RCC 7860 (cell line): ENCODE measurements around the gene NTM.
A peak's percentile ranks its signal among the peaks of the same experiment; 100 is the strongest.

ENCODE experiments used
- DNase-seq: peaks from one replicate; pipeline ENCODE4 v3.0.0-alpha.2; 2015; ENCODE audit warnings: low spot score
- FAIRE-seq: peaks from 2 replicates; lab custom pipeline; 2012; peaks lifted over from hg19 to GRCh38; lab: Jason Lieb, UNC

The NTM gene

DNA sequence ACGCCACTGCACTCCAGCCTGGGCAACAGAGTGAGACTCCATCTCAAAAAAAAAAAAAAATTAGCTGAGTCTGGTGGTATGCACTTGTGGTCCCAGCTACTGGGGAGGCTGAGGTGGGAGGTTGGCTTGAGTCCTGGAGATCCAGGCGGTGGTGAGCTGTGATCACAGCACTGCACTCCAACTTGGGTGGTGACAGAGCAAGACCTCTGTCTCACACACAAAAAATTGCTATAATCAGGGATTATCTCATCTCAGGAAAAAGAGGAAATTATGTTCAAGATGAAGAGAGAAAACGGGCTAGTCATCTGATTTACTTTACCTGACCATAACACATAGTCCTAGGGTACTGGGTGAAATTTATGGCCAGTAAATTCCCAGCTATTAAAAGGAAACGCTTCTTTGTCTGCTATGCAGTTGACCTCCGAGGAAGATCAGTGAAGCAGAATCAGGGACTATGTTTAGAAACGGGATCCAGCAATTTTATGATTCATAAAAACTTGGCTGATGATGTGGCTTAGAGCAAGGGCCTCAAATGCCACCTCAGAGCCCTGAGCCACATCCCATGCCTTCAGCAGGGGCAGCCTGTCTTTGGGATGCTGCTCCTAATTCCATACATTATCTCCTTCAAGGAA, 386.2 kb downstream of the NTM start:
- FAIRE-seq (no peak), DNase-seq (no peak)

DNA sequence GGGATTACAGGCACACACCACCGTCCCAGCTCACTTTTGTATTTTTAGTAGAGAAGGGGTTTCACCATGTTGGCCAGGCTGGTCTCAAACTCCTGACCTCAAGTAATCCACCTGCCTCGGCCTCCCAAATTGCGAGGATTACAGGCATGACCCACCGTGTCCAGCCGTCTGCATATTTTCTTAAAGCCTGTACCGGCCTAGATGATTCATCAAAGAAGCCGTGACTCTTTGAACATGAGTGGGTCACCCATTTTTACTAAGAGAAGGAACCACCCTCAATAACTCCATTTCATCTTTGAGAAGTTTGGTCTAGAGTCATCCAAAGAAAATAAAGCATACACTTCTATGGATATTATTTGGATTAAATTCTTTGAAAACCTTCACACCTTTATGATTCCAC, 388.3 kb downstream of the NTM start:
- no peak for FAIRE-seq
- no peak for DNase-seq

DNA sequence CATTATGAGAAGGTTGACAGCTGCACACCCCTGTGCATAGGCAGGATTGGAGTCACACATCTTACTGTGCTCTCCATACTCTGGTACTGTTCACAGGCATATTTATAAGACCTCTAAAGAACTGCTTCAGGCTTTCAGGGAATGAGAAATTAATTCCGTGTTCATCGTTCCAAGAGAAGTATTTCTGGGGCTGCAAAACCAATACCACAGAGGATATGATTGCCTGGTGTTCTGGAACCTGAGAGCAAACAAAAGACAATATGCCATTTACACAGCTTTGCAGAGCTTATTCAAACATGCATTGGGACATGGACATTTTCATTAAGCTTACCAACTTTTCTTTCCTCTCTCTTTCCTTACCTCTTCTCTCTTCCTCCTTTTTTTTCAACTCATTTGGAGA, 388.7 kb downstream of the NTM start:
- FAIRE-seq, result no peak

DNA sequence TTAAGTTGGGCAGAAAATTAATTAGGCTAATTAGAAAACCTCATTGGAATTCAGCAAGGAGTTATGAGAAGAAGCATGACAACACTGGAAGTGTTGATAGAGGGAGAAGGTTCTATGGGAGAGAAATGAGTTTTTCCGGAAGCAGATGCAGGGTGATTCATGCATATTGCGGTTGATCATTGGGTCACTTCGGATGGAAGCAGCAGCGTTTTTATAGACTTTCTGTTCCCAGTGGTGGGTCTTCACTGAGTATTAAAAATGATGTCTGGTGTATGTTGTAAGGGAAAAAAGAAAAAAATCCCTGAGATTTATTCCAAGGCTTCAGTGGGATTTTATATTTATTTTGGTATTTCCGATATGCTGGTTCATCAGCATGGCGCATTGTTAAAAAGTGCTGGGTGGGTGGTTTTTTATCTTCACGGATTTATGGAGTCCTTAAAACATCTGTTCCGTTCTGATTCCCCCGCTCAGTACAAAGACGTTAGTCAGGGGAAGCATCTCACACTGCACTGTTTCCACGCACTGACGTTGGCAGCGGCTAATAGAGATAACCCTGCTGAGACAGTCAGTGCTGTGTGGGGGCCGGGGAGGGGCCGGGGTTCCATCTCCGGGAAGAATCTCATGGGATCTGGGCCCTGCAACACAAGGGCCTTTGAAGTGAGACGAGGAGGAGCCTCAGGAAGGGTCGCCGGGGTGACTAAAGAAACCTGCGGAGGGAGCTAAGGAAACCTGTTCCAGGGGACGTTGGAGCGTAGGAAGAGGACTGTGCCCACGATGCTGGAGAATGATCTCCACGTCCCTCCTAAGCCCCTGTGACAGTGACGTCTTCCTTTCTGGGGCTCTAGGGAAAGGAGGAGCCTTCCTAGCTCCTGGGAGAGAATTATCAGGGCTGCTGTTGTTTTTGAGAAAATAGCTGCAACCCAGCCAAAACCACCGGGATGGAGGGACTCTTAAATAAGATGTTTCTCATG, 390.0 kb downstream of the NTM start:
- FAIRE-seq, result no peak
- DNase-seq, result no peak

More for the DNA sequence above, 388.7 kb downstream of the NTM start:
- DNase-seq, result no peak

DNA sequence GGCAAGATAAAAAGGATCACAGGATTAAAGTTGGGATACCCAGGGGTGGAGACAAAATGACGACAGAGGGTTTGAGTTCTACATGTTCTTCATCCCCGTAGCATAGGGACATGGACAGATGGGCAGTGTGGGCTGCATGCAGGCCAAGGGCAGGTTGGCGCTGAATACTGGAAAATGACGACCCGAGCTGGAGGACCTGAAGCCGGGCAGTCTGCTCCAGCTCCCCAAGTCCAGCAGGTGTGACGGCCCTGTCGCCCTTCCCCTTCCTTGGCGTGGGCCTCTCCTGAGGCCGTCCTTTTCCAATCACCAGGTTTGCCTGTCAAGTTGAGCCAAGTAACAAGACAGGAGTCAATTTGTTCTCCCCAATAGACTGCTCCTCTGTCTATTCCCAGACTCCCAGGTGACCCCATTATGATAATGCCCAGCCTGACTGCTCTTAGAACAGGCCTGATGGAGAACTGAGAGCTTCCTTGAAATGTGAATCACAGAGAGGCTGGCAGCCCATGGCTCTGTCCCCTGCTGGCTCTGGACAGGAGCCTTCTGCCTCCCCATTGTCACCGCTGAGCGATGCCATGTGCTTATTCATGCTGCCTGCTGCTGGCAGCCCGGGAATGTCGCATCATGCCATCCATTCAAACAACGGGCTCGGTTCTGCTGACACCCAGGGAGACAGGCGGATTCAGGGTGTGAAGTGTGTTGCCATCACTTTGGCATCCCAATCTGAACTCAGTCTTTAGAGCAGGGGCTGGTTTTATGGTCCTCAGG, 392.1 kb downstream of the NTM start:
- no peak for DNase-seq
- no peak for FAIRE-seq

DNA sequence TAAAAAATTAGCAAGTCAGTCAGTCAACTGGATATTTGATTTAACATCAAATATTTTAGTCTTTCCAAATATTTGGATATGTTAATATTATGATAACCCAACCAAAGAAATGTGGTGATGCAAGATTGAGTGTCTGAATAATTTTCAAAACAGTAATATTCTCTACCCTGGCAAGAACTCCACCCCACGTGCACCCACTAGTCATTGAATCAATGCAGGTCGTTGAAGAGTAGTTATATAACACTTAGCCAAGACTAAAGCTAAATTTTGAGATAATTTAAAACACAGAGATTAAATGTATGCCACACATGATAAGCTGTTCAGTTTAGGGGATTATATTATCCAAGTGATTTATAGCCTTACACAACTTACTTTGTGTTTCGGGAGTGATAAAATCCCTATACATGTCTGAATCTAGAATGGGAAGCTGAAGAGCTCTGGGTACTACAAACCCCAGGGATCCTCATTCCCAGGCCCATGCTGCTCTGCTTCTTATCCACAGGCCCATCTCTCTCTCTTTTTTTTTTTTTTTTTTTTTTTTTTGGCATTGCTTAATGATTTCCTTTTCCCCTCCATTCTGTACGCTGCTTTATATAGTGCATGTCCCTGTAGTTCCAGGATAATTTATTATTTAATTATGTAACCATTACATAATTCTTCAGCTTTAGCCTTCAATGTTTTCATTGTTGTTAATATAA, 392.9 kb downstream of the NTM start:
- FAIRE-seq, result no peak
- no peak for DNase-seq

DNA sequence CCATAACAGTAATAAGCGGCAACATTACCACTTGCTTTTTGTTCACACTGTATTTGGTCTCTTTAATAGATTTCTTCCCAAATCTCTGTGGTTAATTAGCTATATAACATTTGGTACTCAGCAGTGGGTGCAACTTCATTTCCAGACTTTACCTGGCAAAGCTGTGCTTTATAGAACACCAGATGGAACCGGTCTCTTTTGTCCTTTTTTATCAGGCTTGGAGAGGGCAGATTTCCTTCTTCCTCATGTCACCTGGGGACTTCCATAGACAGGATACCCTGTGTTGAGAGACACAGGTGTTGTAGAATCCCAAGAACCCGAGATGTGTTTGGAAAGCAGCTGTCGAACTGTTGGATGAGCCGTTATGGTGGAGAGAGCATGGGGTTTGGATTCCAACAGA, 393.7 kb downstream of the NTM start:
- FAIRE-seq, result no peak
- no peak for DNase-seq

DNA sequence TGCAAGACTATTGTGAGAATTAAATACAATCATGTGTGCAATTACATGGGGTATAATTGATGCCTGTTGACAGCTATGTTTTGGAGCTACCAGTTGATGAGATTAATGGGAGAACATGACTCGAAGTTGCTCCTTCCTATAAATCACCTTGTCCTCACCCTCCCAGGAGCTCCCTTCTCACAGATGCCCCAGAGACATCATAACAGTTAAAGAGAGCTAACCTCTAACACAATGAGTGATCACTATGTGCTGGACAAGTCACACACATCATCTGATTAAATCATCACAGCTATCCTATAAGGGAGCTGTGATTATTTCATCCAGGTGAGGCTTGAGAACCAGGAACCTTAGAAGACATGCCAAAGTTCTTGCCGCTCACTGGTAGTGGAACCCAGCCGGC, 394.2 kb downstream of the NTM start:
- no peak for DNase-seq

DNA sequence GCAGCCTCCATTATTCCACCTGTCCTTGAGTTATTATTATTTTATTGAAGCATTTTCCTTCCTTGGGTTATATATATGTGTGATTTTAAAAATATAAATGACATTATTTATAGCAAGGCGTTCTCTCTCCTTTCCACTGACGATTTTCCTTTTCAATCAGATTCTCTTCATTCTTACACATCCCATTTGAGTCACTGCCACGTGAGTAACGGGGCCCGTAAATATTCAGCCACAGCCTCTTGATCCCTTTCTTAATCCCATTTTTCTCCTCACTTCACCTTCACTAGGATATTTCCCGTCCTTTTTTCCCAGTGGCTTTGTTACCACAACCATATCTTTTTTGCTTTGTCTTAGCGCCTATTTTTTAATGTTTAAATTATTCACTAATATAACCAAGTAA, 396.2 kb downstream of the NTM start:
- FAIRE-seq, result no peak
- no peak for DNase-seq

More for the DNA sequence above, 394.2 kb downstream of the NTM start:
- FAIRE-seq, result no peak

DNA sequence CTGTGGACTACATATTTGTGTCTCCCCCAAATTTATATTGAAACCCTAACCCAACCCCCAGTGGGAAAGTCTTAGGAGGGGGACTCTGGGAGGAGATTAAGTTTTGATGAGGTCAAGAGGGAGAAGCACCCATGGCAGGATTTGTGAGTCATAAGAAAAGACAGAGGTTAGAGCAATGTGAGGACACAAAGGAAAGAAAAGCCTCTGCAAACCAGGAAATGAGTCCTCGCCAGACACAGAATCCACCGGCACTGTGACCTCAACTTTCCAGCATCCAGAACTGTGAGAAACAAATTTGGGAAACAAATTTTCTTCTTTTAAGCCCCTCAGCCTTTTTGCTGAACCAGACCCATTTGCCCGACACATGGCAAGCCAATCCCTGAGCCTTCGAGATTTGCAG, 397.0 kb downstream of the NTM start:
- DNase-seq, result no peak

DNA sequence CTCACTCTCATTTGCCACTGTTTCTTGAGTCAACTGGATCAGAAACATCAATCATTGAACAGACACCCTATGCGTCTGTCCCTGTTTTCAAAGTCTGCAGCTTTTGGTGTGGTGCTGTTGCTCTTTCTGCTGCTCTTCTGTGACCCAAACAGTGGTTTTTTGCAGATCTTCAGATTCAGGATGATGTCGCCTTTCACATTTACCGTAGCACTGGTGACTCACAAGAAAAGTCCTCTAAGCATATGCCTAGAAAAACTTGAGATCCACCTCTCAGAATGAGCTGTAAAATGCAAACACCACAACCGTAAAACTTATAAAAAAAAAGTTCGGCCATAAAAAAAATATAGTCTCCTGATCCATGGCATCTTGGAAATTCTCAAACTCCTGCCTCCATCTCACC, 400.4 kb downstream of the NTM start:
- DNase-seq, result no peak
- FAIRE-seq, result no peak

More for the DNA sequence above, 397.0 kb downstream of the NTM start:
- FAIRE-seq, result no peak

DNA sequence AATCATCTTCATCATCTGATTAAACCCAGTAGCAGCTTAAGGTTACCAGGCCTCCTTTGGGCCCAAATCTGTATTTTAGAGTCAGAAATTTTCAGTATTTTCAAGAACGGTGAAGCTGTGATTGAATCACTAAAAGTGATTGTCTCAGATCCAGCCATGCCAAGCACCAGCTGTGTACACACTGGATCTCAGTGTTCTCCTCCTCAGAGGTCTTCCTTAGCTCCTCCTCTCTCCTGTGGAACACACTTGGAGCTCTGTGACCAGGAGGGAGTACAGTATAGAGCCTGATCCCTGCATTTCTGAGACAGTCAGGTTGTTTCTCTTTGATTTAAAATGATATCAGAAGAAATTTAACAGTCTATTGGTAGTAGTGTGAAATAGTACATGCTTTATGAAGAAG, 401.1 kb downstream of the NTM start:
- no peak for DNase-seq
- no peak for FAIRE-seq

DNA sequence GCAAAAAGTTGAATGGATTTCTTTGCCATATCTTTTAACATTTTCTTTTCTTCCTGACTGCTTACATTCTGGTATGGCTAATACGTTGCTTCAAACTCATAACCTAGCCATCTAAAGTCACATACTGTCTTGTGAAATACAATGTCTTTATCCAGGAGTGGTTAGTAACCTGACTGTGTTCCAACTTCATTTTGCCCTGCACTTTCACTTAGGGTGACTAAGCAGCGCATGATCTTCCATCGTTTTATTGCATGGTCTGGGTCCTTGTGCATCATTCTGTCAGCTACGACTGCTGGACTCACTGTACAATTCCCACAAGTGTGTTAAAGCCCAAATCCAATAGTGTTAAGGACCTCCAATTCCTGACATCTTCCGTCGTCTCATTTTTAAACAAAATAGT, 403.2 kb downstream of the NTM start:
- FAIRE-seq, result no peak
- DNase-seq, result no peak

DNA sequence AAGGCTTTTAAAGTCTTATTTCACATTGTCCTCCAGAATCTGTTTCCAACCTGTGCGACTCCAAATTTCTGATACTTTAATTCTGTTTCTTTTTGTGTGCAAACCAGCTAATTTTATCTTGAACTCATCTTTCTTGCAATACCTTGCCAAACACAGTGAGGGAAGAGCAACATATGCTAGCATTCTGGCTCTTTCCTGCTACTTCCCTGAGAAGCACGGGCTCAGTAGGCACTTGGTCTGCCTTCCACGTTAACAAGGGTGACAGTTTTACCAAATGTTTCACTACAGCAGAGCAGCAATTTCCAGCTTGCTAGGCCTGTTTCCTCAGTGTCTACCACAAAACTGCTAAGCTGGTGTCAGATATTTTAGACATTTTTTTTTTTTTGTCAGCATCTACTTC, 405.8 kb downstream of the NTM start:
- FAIRE-seq, result no peak

DNA sequence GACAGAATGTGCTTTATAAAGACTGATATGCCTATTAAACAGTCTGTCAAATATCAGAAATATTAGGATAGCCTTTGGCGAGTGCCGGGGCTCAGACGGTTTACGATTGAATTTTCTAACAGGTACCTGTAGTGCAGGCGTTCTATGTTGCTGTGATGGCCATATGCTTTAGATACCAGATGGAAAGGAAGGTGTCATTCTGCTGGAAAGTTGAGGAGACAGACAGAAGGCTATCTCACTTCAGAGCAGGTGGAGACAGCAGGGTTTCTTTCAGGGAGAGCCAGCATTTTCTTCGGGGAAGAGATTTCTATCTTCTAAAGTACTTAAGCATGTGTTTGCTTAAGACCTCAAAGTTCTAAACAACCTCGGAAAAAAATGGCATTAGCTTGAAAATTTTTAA, 415.4 kb downstream of the NTM start:
- no peak for DNase-seq
- FAIRE-seq, result no peak

More for the DNA sequence above, 405.8 kb downstream of the NTM start:
- DNase-seq, result no peak

DNA sequence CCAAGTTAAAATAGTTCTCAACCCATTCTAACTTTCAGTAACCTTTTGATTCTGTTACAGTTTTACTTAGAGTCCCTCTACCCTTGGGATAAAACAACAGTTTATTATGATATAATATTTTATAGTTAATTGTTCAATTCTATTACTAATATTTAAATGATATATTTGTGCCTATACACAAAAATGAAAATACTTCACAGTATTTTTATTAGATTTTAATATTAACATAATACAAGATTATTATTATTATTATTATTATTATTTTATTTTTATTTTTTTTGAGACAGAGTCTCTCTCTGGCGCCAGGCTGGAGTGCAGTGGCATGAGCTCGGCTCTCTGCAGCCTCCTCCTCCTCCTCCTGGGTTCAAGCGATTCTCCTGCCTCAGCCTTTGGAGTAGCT, 416.7 kb downstream of the NTM start:
- DNase-seq (no peak), FAIRE-seq (peak; percentile 5)

DNA sequence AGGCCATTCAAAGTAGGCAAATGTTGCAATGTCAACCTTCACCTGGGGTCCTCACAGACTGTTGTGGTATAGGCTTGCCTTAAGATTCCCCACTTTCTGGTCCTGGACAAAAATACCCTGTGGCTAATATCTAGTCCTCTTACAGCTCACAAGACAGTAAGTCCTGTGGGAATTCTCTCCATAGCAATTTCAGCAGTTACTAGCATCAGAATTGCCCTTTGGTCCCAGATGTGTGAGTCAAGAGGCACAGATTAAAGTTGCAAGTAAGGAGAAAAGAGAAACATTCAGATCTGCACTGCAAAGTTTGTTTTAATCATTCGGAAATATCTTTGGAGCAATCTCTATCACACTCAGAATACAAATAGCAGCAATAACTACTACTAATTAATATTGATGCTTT, 420.2 kb downstream of the NTM start:
- no peak for FAIRE-seq
- no peak for DNase-seq

DNA sequence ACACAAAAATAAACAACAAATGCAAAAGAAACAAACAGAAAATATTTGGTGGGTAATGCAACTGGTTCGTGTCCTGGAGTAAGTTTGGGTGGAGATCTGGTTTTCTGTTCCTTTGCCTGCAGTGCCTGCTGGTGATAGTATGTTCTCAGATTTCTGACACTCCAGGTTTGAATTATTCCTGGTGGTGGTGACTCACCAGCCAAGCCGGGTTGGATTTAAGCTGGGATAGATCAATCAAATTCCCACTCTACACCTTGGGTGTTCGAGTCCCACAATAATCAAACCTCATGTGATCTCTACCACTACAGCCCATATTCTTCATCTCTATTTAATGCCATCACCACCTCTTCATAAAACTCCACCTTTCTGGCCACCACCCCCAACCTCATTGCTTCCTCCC, 421.8 kb downstream of the NTM start:
- no peak for DNase-seq
- FAIRE-seq, result no peak

DNA sequence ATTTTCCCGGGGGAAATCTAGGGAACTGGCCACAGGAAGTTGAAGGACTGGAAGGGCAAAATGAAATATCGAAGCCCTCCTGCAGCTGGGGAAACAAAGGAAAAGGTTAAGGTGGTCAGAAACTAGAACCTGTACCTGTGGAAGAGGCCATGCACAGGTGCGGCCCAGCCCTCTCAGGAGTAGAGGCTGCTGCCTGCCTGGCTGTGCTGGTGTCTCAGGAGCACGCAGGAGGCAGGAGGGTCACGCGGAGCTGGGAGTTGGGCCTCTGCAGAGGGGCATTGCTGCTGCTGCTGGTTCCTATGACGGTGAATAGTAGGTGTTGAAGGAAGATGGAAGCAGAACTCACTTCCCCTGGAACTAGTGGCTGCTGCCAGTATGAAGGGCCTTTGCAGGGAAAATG, 425.7 kb downstream of the NTM start:
- FAIRE-seq (no peak), DNase-seq (no peak)

DNA sequence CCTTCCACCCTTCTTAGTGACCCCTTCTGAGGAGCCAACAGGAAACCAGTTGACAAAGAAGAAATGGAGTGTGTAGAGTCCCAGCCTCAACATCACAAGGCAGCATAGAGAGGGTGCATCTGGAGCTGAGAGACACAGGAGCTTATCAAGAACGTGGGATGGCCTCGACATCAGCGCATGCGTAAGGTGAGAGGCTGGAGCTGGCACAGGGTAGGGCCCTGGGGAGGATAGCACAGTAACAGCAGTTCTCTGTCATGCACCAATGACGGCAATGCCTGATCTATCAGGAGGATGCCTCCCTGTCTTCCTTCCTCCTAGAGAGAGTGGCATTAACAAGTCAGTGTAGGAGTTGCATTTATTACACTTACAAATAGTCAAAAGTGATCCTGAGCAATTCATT, 426.1 kb downstream of the NTM start:
- DNase-seq, result no peak
- FAIRE-seq, result no peak

DNA sequence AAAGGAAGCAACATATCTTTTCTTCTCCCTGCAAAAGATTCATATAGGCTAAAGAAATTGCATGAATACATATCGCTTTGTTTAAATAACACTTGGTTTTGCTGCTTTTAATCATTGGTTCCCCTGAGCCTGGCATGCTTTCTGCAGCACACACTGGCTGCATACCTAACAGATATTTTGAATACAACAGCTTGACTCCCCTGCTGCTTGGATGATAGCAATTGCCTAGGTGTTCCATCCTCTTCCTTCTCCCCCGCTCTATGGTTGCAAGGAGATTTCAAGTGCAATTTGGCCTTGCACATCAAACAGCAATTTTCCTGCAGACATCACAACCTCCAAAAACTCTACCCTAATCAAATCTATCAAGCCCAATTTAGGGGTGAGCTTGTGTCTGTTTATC, 430.0 kb downstream of the NTM start:
- DNase-seq, result no peak
- no peak for FAIRE-seq
